HG03354 (cell line): ENCODE measurements around the gene BTBD16.

Source experiments
- ATAC-seq: cut with Tn5 transposase; IDR thresholded peaks from one replicate; pipeline ENCODE4 v1.9.1; 2021; ENCODE audit warnings: mild to moderate bottlenecking; ENCODE audit not compliant: unreplicated experiment, poor library complexity, severe bottlenecking

The BTBD16 gene

GRCh38 chr10:122336332-122336731 is 65.2 kb downstream of the BTBD16 start:
- no peak for ATAC-seq

DNA sequence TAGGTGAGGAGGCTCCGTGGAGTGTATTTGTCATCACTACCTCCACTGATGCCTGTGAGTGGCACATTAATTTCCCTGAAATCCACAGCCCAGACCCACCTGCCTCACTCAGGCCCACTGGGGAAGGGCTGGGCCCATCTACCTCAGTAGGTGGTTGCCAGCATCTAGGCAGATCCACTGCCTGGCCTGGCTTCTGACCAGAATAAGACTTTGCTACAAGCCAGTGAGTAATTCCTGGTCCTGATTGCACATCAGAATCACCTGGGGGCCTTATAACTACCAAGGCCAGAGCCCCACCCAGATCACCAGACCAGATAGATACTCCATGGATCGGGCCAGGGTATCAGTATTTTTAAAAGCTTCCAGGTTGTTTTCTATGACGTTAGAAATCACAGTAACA is 65.9 kb downstream of the BTBD16 start:
- ATAC-seq: no peak

DNA sequence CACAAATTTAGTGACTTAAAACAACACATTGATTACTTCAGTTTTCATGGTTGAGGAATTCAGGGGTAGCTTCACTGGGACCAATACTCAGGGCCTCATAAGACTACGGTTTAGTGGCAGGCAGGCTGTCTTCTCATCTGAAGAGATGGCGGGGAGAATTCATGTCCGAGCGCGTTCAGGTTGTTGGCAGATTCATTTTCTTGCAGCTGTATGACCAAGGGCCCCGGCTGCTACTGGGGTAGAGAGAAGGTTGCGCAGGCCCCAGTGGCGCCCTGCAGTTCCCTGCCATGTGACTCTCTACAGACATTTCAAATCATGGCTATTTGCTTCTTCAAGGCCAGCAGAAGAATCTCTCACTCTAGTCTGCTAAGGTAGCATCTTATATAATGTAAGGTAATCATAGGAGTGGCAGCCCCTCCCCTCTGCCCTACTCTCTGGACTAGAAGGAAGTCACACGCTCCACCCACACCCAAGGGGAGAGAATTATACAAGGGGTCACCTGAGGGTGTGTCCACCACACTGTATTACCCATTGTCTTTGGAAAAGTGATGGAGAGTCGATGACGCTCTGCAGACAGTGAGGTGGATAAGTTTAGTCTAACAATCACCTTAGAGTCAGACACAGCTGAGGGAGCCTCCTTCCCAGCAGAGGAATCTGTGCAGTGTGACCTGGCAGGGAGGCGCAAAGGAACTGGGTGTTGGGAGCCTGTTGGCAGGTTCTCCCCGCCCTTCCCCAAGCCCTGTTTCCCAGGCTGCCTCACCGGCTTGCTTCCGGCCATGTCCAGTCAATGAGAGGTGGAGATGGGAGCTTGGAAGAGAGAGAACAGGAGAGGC is 67.7 kb downstream of the BTBD16 start:
- ATAC-seq: no peak

GRCh38 chr10:122341141-122341810 is 70.2 kb downstream of the BTBD16 start:
- no peak for ATAC-seq

DNA sequence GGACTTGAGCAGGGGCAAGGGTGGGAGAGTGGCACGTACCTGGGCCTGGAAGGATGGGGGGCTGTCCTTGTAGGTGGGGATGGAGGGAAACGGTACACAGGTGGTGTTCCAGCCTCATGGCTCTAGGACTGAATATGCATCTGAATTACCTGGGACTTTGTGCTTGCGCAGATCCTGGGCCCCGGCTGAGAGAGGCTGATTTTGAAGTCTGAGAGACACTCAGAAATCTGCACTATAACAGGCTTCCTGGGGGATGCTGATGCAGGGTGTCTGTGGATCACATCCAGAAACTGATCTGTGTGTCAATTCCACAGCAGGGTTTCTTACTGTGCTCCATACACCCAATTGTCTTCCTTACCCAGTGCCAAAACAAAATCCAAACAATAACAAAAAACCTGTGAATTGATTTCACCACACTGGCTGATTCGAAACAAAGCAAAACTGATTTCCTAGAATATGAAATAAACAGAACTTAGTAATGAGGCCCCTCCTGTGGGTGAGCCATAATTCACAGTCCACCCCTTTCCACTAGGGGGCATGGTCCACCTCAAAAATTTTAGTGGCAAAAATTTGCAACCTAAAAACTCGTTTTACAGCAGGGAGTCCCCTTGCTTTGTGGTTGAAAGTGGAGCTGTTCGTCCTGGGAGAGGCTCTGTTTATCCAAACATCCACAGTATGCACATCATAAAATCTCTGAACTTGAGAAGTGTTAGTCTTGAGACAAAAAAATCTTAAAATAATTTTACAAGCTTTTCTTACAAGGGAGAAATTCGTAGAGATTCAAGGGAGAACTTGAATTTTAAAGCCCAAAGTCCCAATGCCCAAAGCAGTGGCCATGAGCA is 71.4 kb downstream of the BTBD16 start:
- ATAC-seq: no peak

GRCh38 chr10:122343135-122343800 is 72.2 kb downstream of the BTBD16 start:
- no peak for ATAC-seq

- ATAC-seq: no peak
Measured at GRCh38 chr10:122343936-122344335, 72.8 kb downstream of the BTBD16 start.

GRCh38 chr10:122344741-122345258 is 73.7 kb downstream of the BTBD16 start:
- no peak for ATAC-seq

- ATAC-seq: no peak
Measured at GRCh38 chr10:122346326-122346950, 75.3 kb downstream of the BTBD16 start.

DNA sequence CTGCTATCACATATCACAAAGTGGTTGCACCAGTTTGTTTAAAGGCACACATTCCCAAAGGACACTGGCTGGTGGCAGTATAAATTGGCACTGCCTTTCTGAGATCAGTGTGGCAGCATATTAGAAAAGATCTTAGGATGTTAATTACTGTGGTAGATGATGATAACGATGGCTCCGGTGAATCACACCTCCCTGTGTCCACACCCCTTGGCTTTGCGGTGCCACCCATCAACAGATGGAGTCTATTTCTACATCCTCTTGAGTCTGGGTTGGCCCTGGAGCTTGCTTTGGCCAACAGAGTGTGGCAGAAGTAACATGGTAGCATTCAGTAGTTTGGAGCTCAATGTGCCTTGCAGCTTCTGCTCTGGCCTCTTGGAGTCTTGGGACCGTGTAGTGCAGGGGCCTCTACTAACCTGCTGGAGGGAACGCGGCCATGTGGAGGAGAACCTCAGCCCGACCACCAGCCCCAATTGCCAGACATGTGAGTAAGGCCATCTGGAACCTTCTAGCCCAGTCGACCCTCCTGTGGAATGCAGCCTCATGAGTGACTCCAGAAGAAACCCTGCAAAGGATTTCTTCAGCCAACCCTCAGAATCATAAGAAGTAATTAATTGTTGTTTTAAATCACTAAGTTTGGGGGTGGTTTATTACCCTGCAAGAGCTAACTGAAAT is 76.2 kb downstream of the BTBD16 start:
- ATAC-seq: no peak

DNA sequence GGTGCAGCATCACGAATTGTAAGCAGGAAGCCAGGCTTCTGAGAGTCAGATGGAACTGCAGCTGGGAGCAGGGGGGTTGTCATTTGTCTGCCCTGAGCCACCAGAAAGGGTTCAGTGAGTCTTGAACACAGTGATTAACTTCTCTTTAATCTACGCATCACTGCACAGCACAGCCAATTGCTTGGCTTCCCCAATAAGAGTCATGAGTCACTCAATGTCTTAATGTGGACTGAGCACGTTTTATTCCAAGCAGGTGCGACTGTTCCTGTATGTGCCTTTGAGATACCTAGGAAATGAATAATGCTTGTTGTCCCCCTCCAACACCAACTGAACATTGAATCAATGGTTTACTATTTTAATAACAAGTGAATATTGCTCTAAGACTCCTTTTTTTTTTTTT is 77.4 kb downstream of the BTBD16 start:
- no peak for ATAC-seq

GRCh38 chr10:122348935-122349361 is 77.9 kb downstream of the BTBD16 start:
- no peak for ATAC-seq

GRCh38 chr10:122349758-122350369 is 78.8 kb downstream of the BTBD16 start:
- no peak for ATAC-seq

GRCh38 chr10:122350893-122351292 is 79.8 kb downstream of the BTBD16 start:
- ATAC-seq: no peak

- ATAC-seq: no peak
Measured at GRCh38 chr10:122352817-122353525, 81.9 kb downstream of the BTBD16 start.

DNA sequence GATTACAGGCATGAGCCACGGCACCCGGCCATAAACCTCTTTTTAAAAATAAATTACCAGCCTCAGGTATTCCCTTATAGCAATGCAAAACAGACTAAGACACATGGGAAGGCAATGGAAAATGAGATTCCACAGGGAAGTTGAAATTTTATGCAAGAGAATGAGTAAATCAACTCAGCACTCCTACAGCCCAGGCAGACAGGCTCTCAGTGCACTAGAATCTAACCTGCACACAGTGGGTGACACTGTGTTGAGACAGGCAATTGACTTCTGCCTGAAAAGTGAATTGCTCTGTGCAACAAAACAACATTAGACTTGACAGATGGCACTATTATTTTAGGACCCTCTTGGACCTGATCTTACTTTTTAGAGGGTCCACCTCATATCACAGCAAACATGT is 83.3 kb downstream of the BTBD16 start:
- no peak for ATAC-seq

DNA sequence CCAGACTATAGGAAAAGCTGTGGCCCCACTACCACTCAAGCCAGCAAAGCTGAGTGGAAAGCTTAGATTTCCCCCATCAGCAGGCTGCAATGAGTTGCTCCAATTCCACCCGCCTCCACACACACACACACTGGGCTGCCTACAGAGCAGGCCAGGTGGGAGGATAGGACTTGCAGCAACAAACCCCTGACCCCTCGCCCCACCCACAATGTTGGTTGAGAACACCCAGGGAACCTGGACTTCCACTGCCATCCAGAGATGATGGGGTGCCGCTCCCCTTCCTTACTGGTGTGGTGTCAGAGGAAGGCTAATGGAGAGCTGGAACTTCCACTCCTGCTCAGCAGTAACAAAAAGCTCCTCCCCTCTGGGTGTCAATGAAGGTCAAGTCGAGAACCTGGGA is 86.6 kb downstream of the BTBD16 start:
- no peak for ATAC-seq

DNA sequence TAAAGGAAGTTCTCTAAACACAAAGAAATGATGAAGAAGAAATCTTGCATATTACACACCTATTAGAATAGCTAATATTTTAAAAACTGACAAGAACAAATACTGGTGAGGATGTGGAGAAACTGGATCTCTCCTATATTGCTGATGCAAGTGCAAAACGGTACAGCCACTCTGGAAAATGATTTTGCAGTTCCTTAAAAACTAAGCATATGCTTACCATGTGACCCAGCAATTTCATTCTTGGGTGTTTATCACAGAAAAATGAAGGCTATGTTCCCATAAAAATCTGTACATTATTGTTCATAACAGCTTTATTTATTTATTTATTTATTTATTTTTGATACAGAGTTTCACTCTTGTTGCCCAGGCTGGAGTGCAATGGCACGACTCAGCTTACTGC is 88.5 kb downstream of the BTBD16 start:
- ATAC-seq: no peak
